Vagina (tissue), 2 donors: ENCODE measurements around the gene FADD. TPM values are rescaled to one million over a fixed set of nuclear protein-coding genes. Genes with fewer than 3 reads are reported as not detected.

ENCODE experiments used
- DNase-seq, 2 donors: peaks; one replicate each; pipeline ENCODE4 v3.0.0-alpha.2; 2017; ENCODE audit errors: extremely low spot score in 2 of 2
- H3K27ac ChIP-seq: fragments of 200-600 bp; sonication (generic); one replicate; pipeline ENCODE4 v1.5.1; 2019
- H3K27me3 ChIP-seq: fragments of 200-600 bp; sonication (generic); one replicate; pipeline ENCODE4 v1.5.1; 2019
- H3K36me3 ChIP-seq, 2 donors: fragments of 200-600 bp; sonication (generic); one replicate each; pipeline ENCODE4 v1.5.1; 2017 to 2019
- H3K4me1 ChIP-seq: fragments of 200-600 bp; sonication (generic); one replicate; pipeline ENCODE4 v1.5.1; 2019
- H3K4me3 ChIP-seq, 2 donors: fragments of 200-600 bp; sonication (generic); 1 replicate in 1 of 2; 2 replicates in 1 of 2; pipeline ENCODE4 v1.5.1; 2016 to 2019
- H3K9me3 ChIP-seq: fragments of 200-600 bp; sonication (generic); one replicate; pipeline ENCODE4 v1.5.1; 2019
- POLR2A ChIP-seq, 2 donors: fragments of 450-650 bp; IDR thresholded peaks; one replicate each; pipeline ENCODE4 v1.6.1; 2017; ENCODE audit warnings: antibody characterized with exemption in 2 of 2, mild to moderate bottlenecking in 2 of 2, moderate library complexity in 2 of 2
- POLR2AphosphoS5 ChIP-seq, 2 donors: sonication (generic); formaldehyde crosslinking; IDR thresholded peaks; one replicate each; pipeline ENCODE4 v1.9.0; 2017; ENCODE audit warnings: antibody characterized with exemption in 2 of 2, mild to moderate bottlenecking in 2 of 2, low read depth in 1 of 2; ENCODE audit not compliant: insufficient read depth in 1 of 2
- intact Hi-C: fragments of 100-400 bp; cut with DNase I; formaldehyde crosslinking; loops from one replicate; pipeline ENCODE4 v1.15.1; 2023
- total RNA-seq: library from RNA; depleted of rRNA; stranded (reverse); fragments of >200 nt; gene quantifications from one replicate; pipeline ENCODE4 v1.2.3, GENCODE V29; 2016
- TF ChIP-seq, protein P1 (sequence below), 3 experiments: fragments of 450-650 bp in 2 of 3; fragments of 200-600 bp in 1 of 3; sonication (generic) in 1 of 3; IDR thresholded peaks; one replicate each; pipeline ENCODE4 v1.5.1; 2017 to 2019; ENCODE audit warnings: antibody characterized with exemption in 3 of 3, mild to moderate bottlenecking in 2 of 3, moderate library complexity in 2 of 3

The FADD gene
- total RNA-seq, 1 donor from 2014 or later = 21.6 TPM

DNA sequence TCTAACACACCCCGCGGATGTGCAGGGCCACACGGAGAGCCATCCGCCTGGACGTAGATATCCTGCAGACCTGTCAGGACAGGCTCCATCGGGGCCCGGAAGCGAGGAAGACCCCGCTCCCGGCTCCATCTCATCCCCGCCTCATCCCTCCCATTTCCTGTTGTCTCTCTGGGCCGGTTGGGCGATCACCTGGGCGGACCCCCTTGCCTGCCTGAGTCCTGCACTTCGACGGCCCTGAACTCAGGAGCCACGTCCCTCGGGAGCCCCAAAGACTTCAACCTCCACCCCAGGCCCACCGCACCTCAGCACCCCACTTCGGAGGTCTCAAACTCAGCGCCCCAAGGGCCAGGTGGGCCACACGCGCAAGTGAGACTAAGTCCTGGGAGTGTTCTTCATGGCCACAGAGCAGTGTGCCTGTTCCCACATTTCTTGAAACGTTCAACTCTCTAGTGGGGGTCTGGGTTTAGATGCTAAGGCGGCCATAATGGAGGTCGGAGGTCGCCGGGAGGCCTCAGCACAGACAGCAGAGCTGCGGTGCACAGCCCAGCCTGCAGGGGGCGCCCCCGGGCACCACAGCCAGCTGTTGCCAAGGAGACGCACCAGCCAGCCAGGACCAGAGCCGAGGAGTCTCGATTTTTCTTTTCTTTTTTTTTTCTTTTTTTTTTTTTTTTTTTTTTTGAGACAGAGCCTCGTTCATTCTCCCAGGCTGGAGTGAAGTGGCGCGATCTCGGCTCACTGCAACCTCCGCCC, 26.0 kb upstream of the FADD start:
- no peaks in the 10 kb centered on the region for H3K4me1 ChIP-seq
- no peak overlapping the region for H3K27ac ChIP-seq
- no peaks in the 10 kb centered on the region for H3K36me3 ChIP-seq
- no peak for DNase-seq
- intact Hi-C loops = no loop called here
- H3K27me3 ChIP-seq = no peaks in the 10 kb centered on the region
- TF ChIP-seq POLR2AphosphoS5 (IDR thresholded peaks at IDR 0.05; ENCODE audit: insufficient read depth in 1 of 2, low read depth in 1 of 2) = no peak
- TF ChIP-seq, protein P1, sequence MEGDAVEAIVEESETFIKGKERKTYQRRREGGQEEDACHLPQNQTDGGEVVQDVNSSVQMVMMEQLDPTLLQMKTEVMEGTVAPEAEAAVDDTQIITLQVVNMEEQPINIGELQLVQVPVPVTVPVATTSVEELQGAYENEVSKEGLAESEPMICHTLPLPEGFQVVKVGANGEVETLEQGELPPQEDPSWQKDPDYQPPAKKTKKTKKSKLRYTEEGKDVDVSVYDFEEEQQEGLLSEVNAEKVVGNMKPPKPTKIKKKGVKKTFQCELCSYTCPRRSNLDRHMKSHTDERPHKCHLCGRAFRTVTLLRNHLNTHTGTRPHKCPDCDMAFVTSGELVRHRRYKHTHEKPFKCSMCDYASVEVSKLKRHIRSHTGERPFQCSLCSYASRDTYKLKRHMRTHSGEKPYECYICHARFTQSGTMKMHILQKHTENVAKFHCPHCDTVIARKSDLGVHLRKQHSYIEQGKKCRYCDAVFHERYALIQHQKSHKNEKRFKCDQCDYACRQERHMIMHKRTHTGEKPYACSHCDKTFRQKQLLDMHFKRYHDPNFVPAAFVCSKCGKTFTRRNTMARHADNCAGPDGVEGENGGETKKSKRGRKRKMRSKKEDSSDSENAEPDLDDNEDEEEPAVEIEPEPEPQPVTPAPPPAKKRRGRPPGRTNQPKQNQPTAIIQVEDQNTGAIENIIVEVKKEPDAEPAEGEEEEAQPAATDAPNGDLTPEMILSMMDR (IDR thresholded peaks at IDR 0.05) = no peak
- TF ChIP-seq POLR2A (IDR thresholded peaks at IDR 0.05) = no peak
- no peak overlapping the region for H3K4me3 ChIP-seq
- H3K9me3 ChIP-seq = no peaks in the 10 kb centered on the region

DNA sequence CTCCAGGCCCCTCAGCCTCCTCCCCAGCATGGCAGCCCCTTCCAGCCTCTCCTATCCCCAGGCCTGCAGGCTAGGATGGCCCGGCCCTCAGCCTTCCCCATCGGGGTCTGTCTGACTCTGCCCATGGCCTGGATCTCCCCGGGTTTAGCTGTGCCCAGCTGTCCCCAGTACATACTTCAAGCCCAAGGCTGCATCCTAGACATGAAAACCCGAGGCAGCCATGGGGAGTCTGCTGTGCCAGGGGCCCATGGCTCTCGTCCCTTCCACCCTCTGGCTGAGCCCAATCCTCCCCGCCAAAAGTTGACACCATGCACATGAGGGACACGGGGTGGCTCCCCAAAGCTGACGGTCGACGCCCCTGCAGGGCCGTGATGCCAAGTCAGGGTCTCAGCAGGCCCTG, 22.2 kb upstream of the FADD start:
- Histone ChIP-seq H3K36me3 (no peaks in the 10 kb centered on the region), H3K4me1 (peaks cover 12% of the 10 kb centered on the region), H3K27me3 (no peaks in the 10 kb centered on the region), H3K27ac (no peak overlapping the region), H3K9me3 (no peaks in the 10 kb centered on the region), H3K4me3 (no peak overlapping the region)
- intact Hi-C loops = no loop called here
- TF ChIP-seq POLR2AphosphoS5 (IDR thresholded peaks at IDR 0.05; ENCODE audit: insufficient read depth in 1 of 2, low read depth in 1 of 2) (no peak), POLR2A (IDR thresholded peaks at IDR 0.05) (no peak)
- TF ChIP-seq, protein P1 (IDR thresholded peaks at IDR 0.05) = no peak
- no peak for DNase-seq

DNA sequence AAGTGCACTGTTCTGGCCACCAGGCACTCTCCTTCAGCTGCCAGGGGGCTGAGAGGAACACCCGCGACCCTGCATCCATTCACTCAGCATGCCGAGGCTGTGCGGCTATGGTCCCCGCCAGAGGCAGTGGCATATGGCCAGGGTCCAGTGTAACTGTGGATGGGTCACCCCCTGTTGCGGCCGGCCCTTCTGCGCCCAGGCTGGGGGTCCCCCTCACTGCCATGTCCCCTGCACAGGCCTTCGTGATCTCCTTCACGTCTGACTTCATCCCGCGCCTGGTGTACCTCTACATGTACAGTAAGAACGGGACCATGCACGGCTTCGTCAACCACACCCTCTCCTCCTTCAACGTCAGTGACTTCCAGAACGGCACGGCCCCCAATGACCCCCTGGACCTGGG, 20.8 kb upstream of the FADD start:
- Histone ChIP-seq H3K4me3 (no peak overlapping the region), H3K27me3 (no peaks in the 10 kb centered on the region), H3K27ac (no peak overlapping the region), H3K4me1 (peaks cover 12% of the 10 kb centered on the region), H3K9me3 (no peaks in the 10 kb centered on the region), H3K36me3 (no peaks in the 10 kb centered on the region)
- no peak for DNase-seq
- no peak for TF ChIP-seq POLR2AphosphoS5 (IDR thresholded peaks at IDR 0.05; ENCODE audit: insufficient read depth in 1 of 2, low read depth in 1 of 2)
- TF ChIP-seq POLR2A (IDR thresholded peaks at IDR 0.05) = no peak
- intact Hi-C loops = no loop called here

DNA sequence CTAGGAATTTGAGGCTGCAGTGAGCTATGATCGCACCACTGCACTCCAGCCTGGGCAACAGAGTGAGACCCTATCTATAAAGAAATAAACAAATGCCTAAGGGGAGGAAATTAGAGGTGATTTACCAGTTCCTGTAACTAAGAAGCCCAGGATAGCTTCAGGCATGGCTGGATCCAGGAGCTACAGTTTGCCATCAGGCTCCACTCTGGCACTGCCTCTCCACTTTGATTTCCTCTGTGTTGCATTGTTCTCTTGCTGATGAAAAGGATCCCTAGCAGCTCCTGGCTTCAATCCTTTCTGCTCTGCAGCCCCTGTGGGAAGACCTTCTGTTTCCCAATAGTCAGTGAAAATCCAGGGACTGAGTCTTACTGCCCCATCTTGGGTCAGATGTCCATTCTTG, 20.1 kb upstream of the FADD start:
- DNase-seq = no peak
- intact Hi-C loops = no loop called here
- Histone ChIP-seq H3K27me3 (no peaks in the 10 kb centered on the region), H3K36me3 (no peaks in the 10 kb centered on the region), H3K9me3 (no peaks in the 10 kb centered on the region), H3K4me3 (no peak overlapping the region), H3K27ac (no peak overlapping the region), H3K4me1 (peaks cover 12% of the 10 kb centered on the region)
- TF ChIP-seq, protein P1 (IDR thresholded peaks at IDR 0.05) = no peak
- TF ChIP-seq POLR2A (IDR thresholded peaks at IDR 0.05) (no peak), POLR2AphosphoS5 (IDR thresholded peaks at IDR 0.05; ENCODE audit: insufficient read depth in 1 of 2, low read depth in 1 of 2) (no peak)

- Histone ChIP-seq H3K9me3 (no peaks in the 10 kb centered on the region), H3K4me1 (peaks cover 12% of the 10 kb centered on the region), H3K27ac (no peak overlapping the region), H3K36me3 (no peaks in the 10 kb centered on the region), H3K4me3 (no peak overlapping the region), H3K27me3 (no peaks in the 10 kb centered on the region)
- intact Hi-C loops = no loop called here
- TF ChIP-seq, protein P1 (IDR thresholded peaks at IDR 0.05) = no peak
- TF ChIP-seq POLR2AphosphoS5 (IDR thresholded peaks at IDR 0.05; ENCODE audit: insufficient read depth in 1 of 2, low read depth in 1 of 2) = no peak
- no peak for TF ChIP-seq POLR2A (IDR thresholded peaks at IDR 0.05)
- no peak for DNase-seq
These were observed 19.5 kb upstream of the FADD start for GRCh38 chr11:70183483-70184176.
